Left hindlimb (tissue), 1 donor: ENCODE data around the gene CHRDL1.
"Not testable (repeated sequence)": the region's sequence is repeated elsewhere in the genome, so short reads cannot be mapped to it uniquely, and the experiment has no call there.

ENCODE experiments used
- DNase-seq: peaks from one replicate; pipeline ENCODE4 v3.0.0-alpha.2; 2018

CHRDL1 gene

DNA sequence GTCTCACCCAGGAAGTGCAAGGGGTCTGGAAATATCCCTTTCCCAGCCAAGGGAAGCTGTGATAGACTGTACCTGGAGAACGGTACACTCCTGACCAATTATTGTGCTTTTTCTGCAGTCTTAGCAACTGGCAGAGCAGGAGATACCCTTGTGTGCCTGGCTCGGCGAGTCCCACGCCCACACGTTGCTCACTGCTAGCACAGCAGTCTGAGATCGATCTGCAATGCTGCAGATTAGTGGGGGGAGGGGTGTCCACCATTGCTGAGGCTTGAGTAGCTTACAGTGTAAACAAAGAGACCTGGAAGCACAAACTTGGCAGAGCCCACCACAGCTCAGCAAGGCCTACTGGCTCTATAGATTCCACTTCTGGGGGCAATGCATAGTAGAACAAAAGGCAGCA lies 138.5 kb downstream of the CHRDL1 start:
- DNase-seq: no peak

DNA sequence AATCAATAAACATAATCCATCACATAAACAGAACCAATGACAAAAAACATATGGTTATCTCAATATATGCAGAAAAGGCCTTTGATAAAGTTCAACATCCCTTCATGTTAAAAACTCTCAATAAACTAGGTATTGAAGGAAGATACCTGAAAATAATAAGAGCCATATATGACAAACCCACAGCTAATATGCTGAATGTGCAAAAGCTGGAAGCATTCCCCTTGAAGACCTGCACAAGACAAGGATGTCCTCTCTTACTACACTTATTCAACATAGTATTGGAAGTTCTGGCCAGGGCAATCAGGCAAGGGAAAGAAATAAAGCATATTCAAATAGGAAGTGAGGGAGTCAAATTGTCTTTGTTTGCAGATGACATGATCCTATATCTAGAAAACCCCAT lies 141.3 kb downstream of the CHRDL1 start:
- DNase-seq: not testable (repeated sequence)

DNA sequence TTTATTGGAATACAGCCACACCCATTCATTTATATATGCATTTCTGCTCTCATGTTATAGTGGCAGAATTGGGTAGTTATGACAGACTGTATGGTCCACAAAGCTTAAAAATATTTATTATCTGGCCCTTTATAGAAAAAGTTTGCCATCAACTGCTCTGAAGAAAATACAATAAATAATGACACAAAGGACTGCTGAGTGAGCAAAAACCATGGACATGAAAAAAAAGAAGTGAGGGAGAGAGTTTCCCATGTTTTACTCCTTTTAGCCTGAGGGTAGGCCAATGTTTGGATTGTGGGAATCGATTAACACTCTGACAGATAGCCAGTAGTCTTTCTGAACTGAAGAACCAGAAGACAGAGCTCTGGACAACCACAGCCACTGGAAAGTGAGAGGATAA lies 149.2 kb downstream of the CHRDL1 start:
- DNase-seq: no peak
